ENCODE data around the gene ABCC1.

DNA sequence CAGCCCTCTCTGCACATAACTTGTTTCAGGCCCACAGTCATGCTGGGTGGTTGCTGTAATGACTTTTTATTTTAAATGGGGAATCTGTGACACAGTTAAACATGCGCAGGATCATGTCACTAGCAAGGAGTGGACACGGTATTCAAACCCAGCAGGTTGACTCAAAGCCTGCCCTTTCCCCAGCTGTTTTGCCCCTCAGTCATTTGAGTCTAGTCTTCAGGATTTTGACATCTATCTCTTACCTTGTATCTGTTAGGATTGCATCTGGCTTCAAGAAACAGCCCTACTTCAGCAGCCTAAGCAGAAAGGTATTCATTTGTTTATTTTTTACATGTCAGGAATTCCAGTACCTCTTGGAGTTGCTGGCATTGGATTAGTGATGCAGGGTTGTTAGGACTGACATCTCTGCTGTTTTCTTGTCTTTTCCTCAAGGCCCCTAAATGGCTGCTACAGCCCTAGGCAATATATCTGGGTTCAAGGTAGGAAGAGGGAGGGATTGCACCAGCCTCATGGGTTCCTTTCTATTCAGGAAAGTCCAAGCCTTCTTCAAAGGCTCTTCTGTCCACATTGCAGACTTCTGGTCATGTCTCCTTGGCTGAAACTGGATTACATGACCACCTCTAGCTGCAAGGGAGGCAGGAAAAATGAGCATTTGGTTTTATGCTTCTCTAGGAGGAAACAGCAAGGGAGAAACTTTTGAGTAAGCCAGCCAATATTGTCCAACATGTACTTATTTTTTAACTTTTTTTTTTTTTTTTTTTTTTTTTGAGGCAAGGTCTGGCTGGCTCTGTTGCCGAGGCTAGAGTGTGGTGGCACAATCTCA is 22.8 kb downstream of the ABCC1 start:
- TF ChIP-seq, protein P1, sequence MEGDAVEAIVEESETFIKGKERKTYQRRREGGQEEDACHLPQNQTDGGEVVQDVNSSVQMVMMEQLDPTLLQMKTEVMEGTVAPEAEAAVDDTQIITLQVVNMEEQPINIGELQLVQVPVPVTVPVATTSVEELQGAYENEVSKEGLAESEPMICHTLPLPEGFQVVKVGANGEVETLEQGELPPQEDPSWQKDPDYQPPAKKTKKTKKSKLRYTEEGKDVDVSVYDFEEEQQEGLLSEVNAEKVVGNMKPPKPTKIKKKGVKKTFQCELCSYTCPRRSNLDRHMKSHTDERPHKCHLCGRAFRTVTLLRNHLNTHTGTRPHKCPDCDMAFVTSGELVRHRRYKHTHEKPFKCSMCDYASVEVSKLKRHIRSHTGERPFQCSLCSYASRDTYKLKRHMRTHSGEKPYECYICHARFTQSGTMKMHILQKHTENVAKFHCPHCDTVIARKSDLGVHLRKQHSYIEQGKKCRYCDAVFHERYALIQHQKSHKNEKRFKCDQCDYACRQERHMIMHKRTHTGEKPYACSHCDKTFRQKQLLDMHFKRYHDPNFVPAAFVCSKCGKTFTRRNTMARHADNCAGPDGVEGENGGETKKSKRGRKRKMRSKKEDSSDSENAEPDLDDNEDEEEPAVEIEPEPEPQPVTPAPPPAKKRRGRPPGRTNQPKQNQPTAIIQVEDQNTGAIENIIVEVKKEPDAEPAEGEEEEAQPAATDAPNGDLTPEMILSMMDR (IDR thresholded peaks at IDR 0.05; ENCODE audit: control extremely low read depth in 1 of 3, insufficient read depth in 1 of 3, low read depth in 1 of 3, low read length in 3 of 3) = no peak
- TF ChIP-seq HDAC6 (IDR thresholded peaks at IDR 0.05; ENCODE audit: low read depth, low read length) (no peak), BRCA1 (IDR thresholded peaks at IDR 0.05; ENCODE audit: low read depth, low read length) (no peak), SUZ12 (IDR thresholded peaks at IDR 0.05; ENCODE audit: low read length) (no peak), KDM1A (IDR thresholded peaks at IDR 0.05; ENCODE audit: borderline replicate concordance, low read length) (no peak), POLR2A (IDR thresholded peaks at IDR 0.05; ENCODE audit: control extremely low read depth in 1 of 2, low read depth in 2 of 2, low read length in 2 of 2) (no peak), ATF3 (IDR thresholded peaks at IDR 0.05; ENCODE audit: insufficient read depth, low read depth, low read length) (no peak), NRF1 (IDR thresholded peaks at IDR 0.05; ENCODE audit: low read depth, low read length) (no peak)
